ENCODE measurements around the gene XBP1.

Gene XBP1

DNA sequence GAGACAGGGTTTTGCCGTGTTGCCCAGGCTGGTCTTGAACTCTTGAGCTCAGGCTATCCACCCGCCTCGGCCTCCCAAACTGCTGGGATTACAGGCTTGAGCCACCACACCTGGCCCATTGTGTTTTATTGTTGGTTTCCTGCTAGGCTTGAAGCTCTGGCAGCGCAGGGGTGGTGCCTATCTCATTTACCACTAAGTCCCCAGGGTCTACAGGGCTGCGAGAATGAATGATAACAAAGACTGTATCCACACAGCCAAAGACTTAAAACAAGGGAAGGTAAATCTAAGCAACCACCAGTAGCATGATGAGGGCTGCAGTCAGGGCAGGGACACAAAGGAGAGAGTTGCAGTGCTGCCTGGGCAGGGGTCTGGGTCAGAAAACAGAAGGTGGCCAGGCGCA lies 37.3 kb upstream of the XBP1 start:
- POLR2A ChIA-PET: no interaction called here

DNA sequence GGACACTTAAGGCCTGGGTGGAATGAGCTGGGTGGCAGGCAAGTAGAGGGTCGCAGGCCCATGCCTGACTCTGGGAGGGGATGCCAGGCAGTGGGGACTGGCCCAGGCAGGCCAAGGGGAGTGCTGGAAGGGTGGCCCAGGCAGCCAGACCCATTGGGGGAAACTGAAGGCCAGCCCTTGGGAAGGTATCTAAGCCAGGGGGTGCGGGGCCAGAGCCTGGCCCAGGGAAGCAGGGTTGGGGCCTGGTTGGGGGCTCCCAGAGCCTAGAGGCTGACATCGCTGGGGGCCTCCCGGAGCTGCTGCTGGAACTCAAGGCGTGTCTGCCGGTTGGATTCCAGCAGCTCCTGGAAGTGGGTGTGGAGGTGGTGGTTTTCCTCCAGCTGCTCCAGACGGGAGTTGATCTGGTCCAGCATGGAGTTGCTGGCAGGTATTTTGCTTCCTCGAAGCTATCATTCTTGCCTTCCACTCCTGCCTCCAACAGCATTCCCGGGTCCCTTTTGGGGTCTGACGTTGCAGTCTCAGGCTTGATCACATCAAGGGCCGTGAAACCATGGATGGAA lies 35.3 kb upstream of the XBP1 start:
- H3K4me3 ChIP-seq (ENCODE audit: low read depth, low read length): no peak overlapping the region
- TF ChIP-seq, protein P1, sequence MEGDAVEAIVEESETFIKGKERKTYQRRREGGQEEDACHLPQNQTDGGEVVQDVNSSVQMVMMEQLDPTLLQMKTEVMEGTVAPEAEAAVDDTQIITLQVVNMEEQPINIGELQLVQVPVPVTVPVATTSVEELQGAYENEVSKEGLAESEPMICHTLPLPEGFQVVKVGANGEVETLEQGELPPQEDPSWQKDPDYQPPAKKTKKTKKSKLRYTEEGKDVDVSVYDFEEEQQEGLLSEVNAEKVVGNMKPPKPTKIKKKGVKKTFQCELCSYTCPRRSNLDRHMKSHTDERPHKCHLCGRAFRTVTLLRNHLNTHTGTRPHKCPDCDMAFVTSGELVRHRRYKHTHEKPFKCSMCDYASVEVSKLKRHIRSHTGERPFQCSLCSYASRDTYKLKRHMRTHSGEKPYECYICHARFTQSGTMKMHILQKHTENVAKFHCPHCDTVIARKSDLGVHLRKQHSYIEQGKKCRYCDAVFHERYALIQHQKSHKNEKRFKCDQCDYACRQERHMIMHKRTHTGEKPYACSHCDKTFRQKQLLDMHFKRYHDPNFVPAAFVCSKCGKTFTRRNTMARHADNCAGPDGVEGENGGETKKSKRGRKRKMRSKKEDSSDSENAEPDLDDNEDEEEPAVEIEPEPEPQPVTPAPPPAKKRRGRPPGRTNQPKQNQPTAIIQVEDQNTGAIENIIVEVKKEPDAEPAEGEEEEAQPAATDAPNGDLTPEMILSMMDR (IDR thresholded peaks at IDR 0.05; ENCODE audit: insufficient read depth, low read length, missing control alignments): no peak
- POLR2A ChIA-PET: no interaction called here
- CTCF ChIA-PET: interaction anchor here (1.5 to 3.5 kb wide), 2 partner anchors 20 to 205 kb away, joined by 5 to 14 read pairs; no protein-coding TSS in a partner anchor
- no peak for DNase-seq (ENCODE audit: low read depth, low spot score)

More for the DNA sequence above, 37.3 kb upstream of the XBP1 start:
- H3K4me3 ChIP-seq (ENCODE audit: low read depth, low read length): no peak overlapping the region
- TF ChIP-seq, protein P1 (IDR thresholded peaks at IDR 0.05; ENCODE audit: insufficient read depth, low read length, missing control alignments): no peak
- CTCF ChIA-PET: interaction anchor here (1.7 to 3.5 kb wide), 4 partner anchors 10 to 408 kb away, joined by 7 to 14 read pairs (median 9); no protein-coding TSS in a partner anchor
- DNase-seq (ENCODE audit: low read depth, low spot score): no peak

DNA sequence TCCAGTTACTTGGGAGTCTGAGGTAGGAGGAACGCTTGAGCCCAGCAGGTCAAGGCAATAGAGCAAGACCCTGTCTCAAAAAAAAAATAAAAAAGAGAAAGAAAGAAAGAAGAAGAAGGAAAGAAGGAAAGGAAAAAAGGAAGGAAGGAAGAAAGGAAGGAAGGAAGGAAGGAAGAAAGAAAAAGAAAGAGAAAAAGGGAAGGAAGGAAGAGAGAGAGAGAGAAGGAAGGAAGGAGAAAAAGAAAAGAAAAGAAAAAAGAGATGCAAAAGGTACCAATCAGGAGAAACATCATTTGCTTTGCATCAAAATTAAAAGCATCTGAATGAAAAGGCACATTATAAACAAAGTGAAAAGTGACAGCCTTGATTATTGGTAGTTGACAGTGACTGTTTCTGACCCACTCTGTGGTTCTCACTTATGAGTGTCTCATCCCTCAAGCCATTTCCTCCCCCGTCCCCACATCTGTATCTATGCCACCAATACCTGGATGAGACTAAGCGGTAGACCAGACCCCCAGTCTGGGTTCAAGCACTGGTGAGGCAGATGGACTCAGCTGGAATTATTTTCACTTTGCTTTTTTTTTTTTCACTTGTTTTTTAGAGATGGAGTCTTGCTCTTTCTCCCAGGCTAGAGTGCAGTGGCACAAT lies 33.0 kb upstream of the XBP1 start:
- CTCF ChIA-PET: interaction anchor here (1.8 to 7.1 kb wide), 4 partner anchors 12 to 233 kb away, joined by 6 to 211 read pairs (median 8); no protein-coding TSS in a partner anchor
- H3K4me3 ChIP-seq (ENCODE audit: low read depth, low read length): no peak overlapping the region

DNA sequence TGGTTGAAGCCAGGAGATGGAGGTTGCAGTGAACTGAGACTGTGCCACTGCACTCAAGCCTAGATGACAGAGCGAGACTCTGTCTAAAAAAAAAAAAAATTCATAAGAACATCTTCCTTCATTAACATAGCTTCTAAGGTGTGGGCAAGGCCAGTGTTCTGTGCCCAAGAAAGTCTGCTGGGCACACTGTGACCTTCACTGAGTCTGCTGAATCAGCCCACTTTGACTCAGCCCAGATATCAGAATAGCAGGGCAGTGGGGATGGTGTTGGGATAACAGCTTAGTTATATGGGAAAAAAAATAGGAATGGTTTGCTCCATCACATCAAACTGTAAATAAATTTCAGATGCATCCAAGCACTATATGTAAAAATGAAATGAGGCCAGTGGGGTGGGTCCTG lies 32.4 kb upstream of the XBP1 start:
- ChIA-PET POLR2A (no interaction called here), CTCF (interaction anchor here (0.8 to 7.1 kb wide), 7 partner anchors 11 to 322 kb away, joined by 3 to 211 read pairs (median 6); no protein-coding TSS in a partner anchor)
- no peak overlapping the region for H3K4me3 ChIP-seq (ENCODE audit: low read depth, low read length)
- DNase-seq (ENCODE audit: low read depth, low spot score): no peak
- TF ChIP-seq, protein P1 (IDR thresholded peaks at IDR 0.05; ENCODE audit: insufficient read depth, low read length, missing control alignments): no peak

More for the DNA sequence above, 33.0 kb upstream of the XBP1 start:
- TF ChIP-seq, protein P1 (IDR thresholded peaks at IDR 0.05; ENCODE audit: insufficient read depth, low read length, missing control alignments): no peak
- POLR2A ChIA-PET: no interaction called here
- no peak for DNase-seq (ENCODE audit: low read depth, low spot score)

DNA sequence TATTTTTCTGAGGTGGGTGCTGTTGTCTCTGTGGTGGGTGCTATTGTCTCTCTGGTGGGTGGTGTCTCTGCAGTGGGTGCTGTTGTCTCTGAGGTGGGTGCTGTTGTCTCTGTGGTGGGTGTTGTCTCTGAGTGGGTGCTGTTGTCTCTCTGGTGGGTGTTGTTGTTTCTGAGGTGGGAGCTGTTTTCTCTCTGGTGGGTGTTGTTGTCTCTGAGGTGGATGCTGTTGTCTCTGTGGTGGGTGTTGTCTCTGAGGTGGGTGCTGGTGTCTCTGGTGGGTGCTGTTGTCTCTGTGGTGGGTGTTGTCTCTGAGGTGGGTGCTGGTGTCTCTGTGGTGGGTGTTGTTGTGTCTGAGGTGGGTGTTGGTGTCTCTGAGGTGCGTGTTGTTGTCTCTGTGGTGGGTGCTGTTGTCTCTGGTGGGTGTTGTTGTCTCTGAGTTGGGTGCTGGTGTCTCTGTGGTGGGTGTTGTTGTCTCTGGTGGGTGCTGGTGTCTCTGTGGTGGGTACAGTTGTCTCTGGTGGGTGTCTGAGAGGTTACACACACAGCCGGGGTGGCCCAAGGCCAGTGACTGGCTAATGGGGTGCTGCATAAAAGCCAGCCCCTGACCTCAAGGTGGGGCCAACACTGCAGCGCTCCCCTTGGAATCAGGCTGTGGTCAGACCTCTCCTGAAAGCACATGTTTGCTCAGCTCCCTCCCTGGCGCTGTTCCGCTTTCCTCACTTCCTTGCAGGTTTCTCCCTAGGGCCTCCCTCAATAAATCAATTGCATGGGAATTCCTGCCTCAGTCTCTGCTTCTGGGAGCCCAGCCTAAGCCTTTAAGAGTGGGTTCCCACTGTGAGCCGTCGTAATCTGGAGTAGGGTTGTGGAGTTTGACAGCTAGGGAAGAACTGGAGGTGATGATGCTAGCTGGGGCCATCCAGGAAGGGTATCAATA lies 31.0 kb upstream of the XBP1 start:
- TF ChIP-seq, protein P1 (IDR thresholded peaks at IDR 0.05; ENCODE audit: insufficient read depth, low read length, missing control alignments): no peak
- H3K4me3 ChIP-seq (ENCODE audit: low read depth, low read length): no peak overlapping the region
- CTCF ChIA-PET: interaction anchor here (0.8 to 7.1 kb wide), 12 partner anchors 10 to 811 kb away, joined by 3 to 211 read pairs (median 20); no protein-coding TSS in a partner anchor
- no peak for DNase-seq (ENCODE audit: low read depth, low spot score)
- POLR2A ChIA-PET: no interaction called here

All from AG04449 (cell line).